Esophagus squamous epithelium (tissue), 5 donors: Measurements from ENCODE around the gene NEU3. TPM values are rescaled to one million over a fixed set of nuclear protein-coding genes. Genes with fewer than 3 reads are reported as not detected.
"Not testable (repeated sequence)": the region's sequence is repeated elsewhere in the genome, so short reads cannot be mapped to it uniquely, and the experiment has no call there.

Source experiments
- DNase-seq: peaks from one replicate; lab custom pipeline; 2025; lab: John Stamatoyannopoulos, UW
- H3K27ac ChIP-seq, 4 donors: fragments of 200-600 bp; sonication (generic); one replicate each; pipeline ENCODE4 v1.5.1; 2016 to 2019; ENCODE audit warnings: mild to moderate bottlenecking in 1 of 4
- H3K27me3 ChIP-seq, 4 donors: fragments of 200-600 bp; sonication (generic); 1 replicate in 3 of 4; 2 replicates in 1 of 4; pipeline versions ENCODE4 v1.5.1 to v1.6.0; 2017 to 2021; ENCODE audit warnings: antibody characterized with exemption in 1 of 4
- H3K36me3 ChIP-seq, 3 donors: fragments of 200-600 bp; sonication (generic); one replicate each; pipeline ENCODE4 v1.5.1; 2016 to 2019
- H3K4me1 ChIP-seq, 3 donors: fragments of 200-600 bp; sonication (generic); one replicate each; pipeline ENCODE4 v1.5.1; 2017 to 2019
- H3K4me3 ChIP-seq, 4 donors: fragments of 200-600 bp; sonication (generic); 1 replicate in 3 of 4; 2 replicates in 1 of 4; pipeline ENCODE4 v1.5.1; 2016 to 2019; ENCODE audit warnings: mild to moderate bottlenecking in 2 of 4, moderate library complexity in 1 of 4
- H3K9me3 ChIP-seq, 3 donors: fragments of 200-600 bp; sonication (generic); one replicate each; pipeline ENCODE4 v1.5.1; 2016 to 2019
- POLR2A ChIP-seq, 4 donors: fragments of 450-650 bp; IDR thresholded peaks; one replicate each; pipeline ENCODE4 v1.6.1; 2017; ENCODE audit warnings: antibody characterized with exemption in 4 of 4, mild to moderate bottlenecking in 4 of 4, moderate library complexity in 3 of 4
- WGBS, 2 donors: methylation state at CpG; one replicate each; pipeline ENCODE4 v1.1.5; 2018; 5-methylcytosine and 5-hydroxymethylcytosine counted together
- intact Hi-C: fragments of 100-400 bp; cut with DNase I; formaldehyde crosslinking; loops from one replicate; pipeline ENCODE4 v1.15.0; 2022
- total RNA-seq, 4 donors: library from RNA; depleted of rRNA; stranded (reverse); fragments of >200 nt; gene quantifications; one replicate each; pipeline ENCODE4 v1.1.0, GENCODE V29; 2016
- TF ChIP-seq, protein P1 (sequence below), 6 experiments: fragments of 450-650 bp in 4 of 6; fragments of 200-600 bp in 2 of 6; sonication (generic) in 2 of 6; IDR thresholded peaks; one replicate each; pipeline ENCODE4 v1.5.1; 2016 to 2019; ENCODE audit warnings: antibody characterized with exemption in 6 of 6, mild to moderate bottlenecking in 4 of 6, moderate library complexity in 4 of 6
- donor health status: DM: yes; HTN: yes; CAD: no.

The NEU3 gene
- total RNA-seq, 4 donors from 2014 or later = 0.99 to 5.5 (median 4.2) TPM

DNA sequence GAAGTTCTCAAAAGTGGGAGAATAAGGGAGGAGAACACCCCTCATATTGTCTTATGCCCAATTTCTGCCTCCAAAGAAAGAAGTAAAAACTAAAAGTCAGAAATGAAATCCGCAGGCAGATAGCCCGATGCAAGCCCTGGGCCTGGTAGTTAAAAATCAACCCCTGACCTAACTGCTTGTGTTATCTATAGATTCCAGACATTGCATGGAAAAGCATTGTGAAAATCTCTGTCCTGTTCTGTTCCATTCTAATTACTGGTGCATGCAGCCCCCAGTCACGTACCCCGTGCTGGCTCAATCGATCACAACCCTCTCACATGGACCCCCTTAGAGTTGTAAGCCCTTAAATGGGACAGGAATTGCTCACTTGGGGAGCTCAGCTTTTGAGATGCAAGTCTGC, 57.9 kb downstream of the NEU3 start:
- DNase-seq, H3K9me3 ChIP-seq, H3K27ac ChIP-seq, H3K27me3 ChIP-seq, intact Hi-C loops, H3K36me3 ChIP-seq, H3K4me3 ChIP-seq, H3K4me1 ChIP-seq: not testable (repeated sequence)
- 77 to 84% methylated on average over 5 of the region's 5 CpGs for WGBS, 2 donors

DNA sequence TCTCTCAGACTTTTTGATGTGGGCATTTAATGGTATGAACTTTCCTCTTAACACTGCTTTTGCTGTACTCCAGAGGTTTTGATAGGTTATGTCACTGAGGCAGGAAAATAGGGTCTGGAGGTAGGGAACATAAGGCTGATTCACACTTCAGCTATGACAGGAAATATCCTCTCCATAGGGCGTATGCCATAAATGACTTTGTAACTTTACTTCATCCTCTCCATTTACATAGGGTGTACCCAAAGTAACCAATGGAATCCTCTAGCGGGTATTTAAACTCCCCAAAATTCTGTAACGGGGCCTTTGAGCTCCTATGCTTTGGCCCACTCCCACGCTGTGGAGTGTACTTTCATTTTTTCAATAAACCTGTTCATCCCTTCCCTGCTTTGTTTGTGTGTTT, 58.5 kb downstream of the NEU3 start:
- no peak for DNase-seq
- Histone ChIP-seq H3K9me3 (no peaks in the 10 kb centered on the region), H3K27me3 (no peaks in the 10 kb centered on the region), H3K36me3 (no peaks in the 10 kb centered on the region), H3K4me3 (no peak overlapping the region), H3K4me1 (no peaks in the 10 kb centered on the region), H3K27ac (no peak overlapping the region)
- TF ChIP-seq, protein P1, sequence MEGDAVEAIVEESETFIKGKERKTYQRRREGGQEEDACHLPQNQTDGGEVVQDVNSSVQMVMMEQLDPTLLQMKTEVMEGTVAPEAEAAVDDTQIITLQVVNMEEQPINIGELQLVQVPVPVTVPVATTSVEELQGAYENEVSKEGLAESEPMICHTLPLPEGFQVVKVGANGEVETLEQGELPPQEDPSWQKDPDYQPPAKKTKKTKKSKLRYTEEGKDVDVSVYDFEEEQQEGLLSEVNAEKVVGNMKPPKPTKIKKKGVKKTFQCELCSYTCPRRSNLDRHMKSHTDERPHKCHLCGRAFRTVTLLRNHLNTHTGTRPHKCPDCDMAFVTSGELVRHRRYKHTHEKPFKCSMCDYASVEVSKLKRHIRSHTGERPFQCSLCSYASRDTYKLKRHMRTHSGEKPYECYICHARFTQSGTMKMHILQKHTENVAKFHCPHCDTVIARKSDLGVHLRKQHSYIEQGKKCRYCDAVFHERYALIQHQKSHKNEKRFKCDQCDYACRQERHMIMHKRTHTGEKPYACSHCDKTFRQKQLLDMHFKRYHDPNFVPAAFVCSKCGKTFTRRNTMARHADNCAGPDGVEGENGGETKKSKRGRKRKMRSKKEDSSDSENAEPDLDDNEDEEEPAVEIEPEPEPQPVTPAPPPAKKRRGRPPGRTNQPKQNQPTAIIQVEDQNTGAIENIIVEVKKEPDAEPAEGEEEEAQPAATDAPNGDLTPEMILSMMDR (IDR thresholded peaks at IDR 0.05) = no peak
- TF ChIP-seq POLR2A (IDR thresholded peaks at IDR 0.05) = no peak
- intact Hi-C loops = no loop called here
- WGBS, 2 donors = 85 to 86% methylated on average over 4 of the region's 4 CpGs

DNA sequence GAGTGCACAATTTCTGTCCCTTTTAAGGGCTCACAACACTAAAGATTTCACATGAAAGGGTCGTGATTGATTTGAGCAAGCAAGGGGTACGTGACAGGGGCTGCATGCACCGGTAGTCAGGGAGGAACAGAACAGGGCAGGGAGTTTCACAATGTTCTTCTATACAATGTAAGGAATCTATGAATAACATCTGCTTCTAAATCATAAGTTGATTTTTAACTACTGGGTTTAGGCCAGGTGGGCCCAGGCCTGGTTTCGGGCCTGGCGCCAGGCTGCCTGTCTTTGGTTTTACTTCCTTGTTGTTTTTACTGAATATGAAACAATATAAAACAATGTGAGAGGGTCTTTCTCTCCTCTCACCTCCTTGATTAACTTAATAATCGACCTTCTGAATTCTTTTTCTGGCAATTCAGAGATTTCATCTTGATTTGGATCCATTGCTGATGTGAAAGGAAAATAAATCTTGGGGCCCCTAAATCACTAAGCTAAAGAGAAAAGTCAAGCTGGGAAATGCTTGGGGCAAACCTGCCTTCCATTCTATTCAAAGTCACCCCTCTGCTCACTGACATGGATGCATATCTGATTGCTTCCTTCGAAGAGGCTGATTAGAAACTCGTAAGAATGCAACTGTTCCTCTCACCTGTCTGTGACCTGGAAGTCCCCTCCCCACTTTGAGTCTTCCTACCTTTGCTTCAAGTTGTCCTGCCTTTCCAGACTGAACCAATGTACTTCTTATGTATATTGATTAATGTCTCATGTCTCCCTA, 61.0 kb downstream of the NEU3 start:
- H3K36me3 ChIP-seq, H3K27ac ChIP-seq, H3K4me3 ChIP-seq, DNase-seq, H3K4me1 ChIP-seq, H3K27me3 ChIP-seq, intact Hi-C loops, H3K9me3 ChIP-seq: not testable (repeated sequence)
- WGBS, 2 donors = 72 to 76% methylated on average over 8 of the region's 8 CpGs

DNA sequence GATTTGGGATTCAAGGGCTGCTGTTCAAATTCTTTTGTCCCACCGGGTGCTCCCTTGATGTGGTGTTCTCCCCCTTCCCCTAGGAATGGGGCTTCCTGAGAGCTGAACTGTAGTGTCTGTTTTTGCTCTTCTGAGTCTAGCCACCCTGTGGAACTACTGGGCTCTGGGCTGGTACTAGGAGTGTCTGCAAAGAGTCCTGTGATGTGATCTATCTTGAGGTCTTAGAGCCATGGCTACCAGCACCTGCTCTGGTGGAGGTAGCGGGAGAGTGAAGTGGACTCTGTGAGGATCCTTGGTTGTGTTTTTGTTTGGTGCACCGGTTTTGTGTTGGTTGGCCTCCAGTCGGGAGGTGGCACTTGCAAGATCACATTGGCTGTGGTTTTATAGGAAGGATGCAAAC, 61.8 kb downstream of the NEU3 start:
- Histone ChIP-seq H3K27ac (no peak overlapping the region), H3K27me3 (no peaks in the 10 kb centered on the region), H3K4me1 (no peaks in the 10 kb centered on the region), H3K4me3 (no peak overlapping the region), H3K9me3 (peaks cover 0 to 6% (median 3%) of the 10 kb centered on the region in 3 donors), H3K36me3 (no peaks in the 10 kb centered on the region)
- no peak for DNase-seq
- TF ChIP-seq, protein P1 (IDR thresholded peaks at IDR 0.05) = no peak
- TF ChIP-seq POLR2A (IDR thresholded peaks at IDR 0.05) = no peak
- 79 to 95% methylated on average over 4 of the region's 4 CpGs for WGBS, 2 donors
- intact Hi-C loops = no loop called here

DNA sequence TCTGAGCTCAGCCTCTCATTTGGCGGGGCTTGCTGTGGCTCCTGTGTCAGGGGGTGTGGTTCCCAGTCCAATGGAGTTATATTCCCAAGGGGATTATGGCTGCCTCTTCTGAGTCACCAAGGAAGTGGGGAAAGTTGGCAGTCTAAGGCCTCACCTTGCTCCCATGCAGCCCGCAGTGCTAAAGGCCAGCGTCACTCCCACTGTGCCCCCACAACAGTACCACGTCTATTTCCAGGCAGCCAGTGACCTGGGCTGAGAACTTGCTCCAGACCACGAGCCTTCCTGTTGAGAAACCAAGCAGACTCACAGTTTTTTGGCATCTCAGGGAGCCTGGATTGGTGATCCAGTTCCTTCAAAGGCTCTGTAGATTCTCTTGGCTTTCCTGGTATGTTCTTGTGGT, 62.3 kb downstream of the NEU3 start:
- no peaks in the 10 kb centered on the region for H3K4me1 ChIP-seq
- H3K27me3 ChIP-seq = no peaks in the 10 kb centered on the region
- H3K9me3 ChIP-seq = peaks cover 0 to 6% (median 3%) of the 10 kb centered on the region in 3 donors
- DNase-seq = no peak
- no peak overlapping the region for H3K4me3 ChIP-seq
- no peak overlapping the region for H3K27ac ChIP-seq
- intact Hi-C loops = no loop called here
- H3K36me3 ChIP-seq = no peaks in the 10 kb centered on the region
- TF ChIP-seq, protein P1 (IDR thresholded peaks at IDR 0.05) = no peak
- TF ChIP-seq POLR2A (IDR thresholded peaks at IDR 0.05) = no peak
- 75 to 83% methylated on average over 3 to 5 of the region's 5 CpGs for WGBS, 2 donors

DNA sequence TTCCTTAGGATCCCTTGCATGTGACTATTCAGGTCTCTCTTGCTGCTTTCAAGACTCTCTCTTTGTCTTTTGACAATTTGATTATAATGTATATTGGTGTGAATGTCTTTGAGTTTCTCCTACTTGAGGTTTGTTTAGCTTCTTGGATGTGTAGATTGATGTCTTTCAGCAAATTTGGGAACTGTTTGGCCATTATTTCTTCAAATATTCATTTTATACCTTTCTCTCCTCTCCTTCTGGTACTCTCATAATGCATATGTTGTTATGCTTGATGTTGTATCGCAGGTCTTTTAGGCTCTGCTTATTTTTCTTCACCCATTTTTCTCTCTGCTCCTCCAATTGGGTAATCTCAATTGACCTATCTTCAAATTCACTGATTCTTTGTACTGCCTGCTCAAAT, 63.7 kb downstream of the NEU3 start:
- no peak for DNase-seq
- Histone ChIP-seq H3K27ac (no peak overlapping the region), H3K27me3 (no peaks in the 10 kb centered on the region), H3K36me3 (no peaks in the 10 kb centered on the region), H3K4me1 (no peaks in the 10 kb centered on the region), H3K4me3 (no peak overlapping the region), H3K9me3 (peaks cover 0 to 6% (median 3%) of the 10 kb centered on the region in 3 donors)
- intact Hi-C loops = no loop called here
- TF ChIP-seq, protein P1 (IDR thresholded peaks at IDR 0.05) = no peak
- no peak for TF ChIP-seq POLR2A (IDR thresholded peaks at IDR 0.05)
- WGBS, 2 donors = 100% methylated on average over 1 of the region's 1 CpG
